HG03097 (cell line): ENCODE data around the gene BCL2L12.
A peak's percentile ranks its signal among the peaks of the same experiment; 100 is the strongest.

Experiments
- ATAC-seq: cut with Tn5 transposase; IDR thresholded peaks from one replicate; pipeline ENCODE4 v1.9.1; 2021; ENCODE audit not compliant: unreplicated experiment, low FRiP score

BCL2L12 gene

GRCh38 chr19:49641688-49642491, 23.8 kb upstream of the BCL2L12 start, which contains the start of gene SCAF1:
TSS of gene SCAF1 (plus strand) at chr19:49642209. CDS start at chr19:49645027, 2,818 bp downstream.
- ATAC-seq = peak; percentile 58

GRCh38 chr19:49642492-49643035, 23.2 kb upstream of the BCL2L12 start:
- ATAC-seq = no peak

GRCh38 chr19:49643466-49643865, 22.3 kb upstream of the BCL2L12 start:
- ATAC-seq = no peak

- no peak for ATAC-seq
These were observed 20.1 kb upstream of the BCL2L12 start for GRCh38 chr19:49645592-49645991.

- ATAC-seq = no peak
These were observed 19.7 kb upstream of the BCL2L12 start for GRCh38 chr19:49645995-49646394.

- no peak for ATAC-seq
These were observed 19.1 kb upstream of the BCL2L12 start for GRCh38 chr19:49646586-49646985.

GRCh38 chr19:49651029-49651819, 14.5 kb upstream of the BCL2L12 start:
- no peak for ATAC-seq

- no peak for ATAC-seq
These were observed 13.7 kb upstream of the BCL2L12 start for GRCh38 chr19:49651820-49652550.

GRCh38 chr19:49652551-49653465, 12.9 kb upstream of the BCL2L12 start:
- no peak for ATAC-seq

- no peak for ATAC-seq
These were observed 12.3 kb upstream of the BCL2L12 start for GRCh38 chr19:49653466-49653806.

GRCh38 chr19:49654581-49654980, 11.2 kb upstream of the BCL2L12 start:
- ATAC-seq = no peak

- ATAC-seq = no peak
These were observed 9.9 kb upstream of the BCL2L12 start for GRCh38 chr19:49655570-49656455.

- no peak for ATAC-seq
These were observed 9.2 kb upstream of the BCL2L12 start for GRCh38 chr19:49656456-49657109.

- ATAC-seq = no peak
These were observed 8.1 kb upstream of the BCL2L12 start for GRCh38 chr19:49657493-49658138.

GRCh38 chr19:49658139-49658517, 7.6 kb upstream of the BCL2L12 start:
- no peak for ATAC-seq

GRCh38 chr19:49658566-49659442, 6.9 kb upstream of the BCL2L12 start:
- no peak for ATAC-seq
